ENCODE data around the gene GRIN3B. TPM values are rescaled to one million over a fixed set of nuclear protein-coding genes. Genes with fewer than 3 reads are reported as not detected.

Gene GRIN3B
- total RNA-seq, 1 donor from 2014 or later: 8.3 TPM

- no peak for DNase-seq (ENCODE audit: extremely low read depth, low read depth, low spot score)
Measured at GRCh38 chr19:963486-963951, 36.7 kb upstream of the GRIN3B start.

- no peak for DNase-seq (ENCODE audit: extremely low read depth, low read depth, low spot score)
Measured at GRCh38 chr19:964116-964520, 36.1 kb upstream of the GRIN3B start.

GRCh38 chr19:964761-965694, 35.2 kb upstream of the GRIN3B start:
- DNase-seq (ENCODE audit: extremely low read depth, low read depth, low spot score): no peak

GRCh38 chr19:966485-967088, 33.6 kb upstream of the GRIN3B start:
- DNase-seq (ENCODE audit: extremely low read depth, low read depth, low spot score): no peak

- DNase-seq (ENCODE audit: extremely low read depth, low read depth, low spot score): no peak
Measured at GRCh38 chr19:970695-971094, 29.5 kb upstream of the GRIN3B start.

- no peak for DNase-seq (ENCODE audit: extremely low read depth, low read depth, low spot score)
Measured at GRCh38 chr19:971795-972194, 28.4 kb upstream of the GRIN3B start.

GRCh38 chr19:972281-972680, 27.9 kb upstream of the GRIN3B start:
- DNase-seq (ENCODE audit: extremely low read depth, low read depth, low spot score): no peak

GRCh38 chr19:973726-974563, 26.3 kb upstream of the GRIN3B start:
- no peak for DNase-seq (ENCODE audit: extremely low read depth, low read depth, low spot score)

GRCh38 chr19:974564-975257, 25.5 kb upstream of the GRIN3B start:
- no peak for DNase-seq (ENCODE audit: extremely low read depth, low read depth, low spot score)

GRCh38 chr19:976476-976875, 23.7 kb upstream of the GRIN3B start:
- no peak for DNase-seq (ENCODE audit: extremely low read depth, low read depth, low spot score)

- DNase-seq (ENCODE audit: extremely low read depth, low read depth, low spot score): no peak
Measured at GRCh38 chr19:977058-977464, 23.2 kb upstream of the GRIN3B start.

GRCh38 chr19:979318-979741, 20.9 kb upstream of the GRIN3B start:
- no peak for DNase-seq (ENCODE audit: extremely low read depth, low read depth, low spot score)

- DNase-seq (ENCODE audit: extremely low read depth, low read depth, low spot score): no peak
Measured at GRCh38 chr19:980133-980998, 19.9 kb upstream of the GRIN3B start.

GRCh38 chr19:982567-983170, 17.6 kb upstream of the GRIN3B start:
- DNase-seq (ENCODE audit: extremely low read depth, low read depth, low spot score): no peak

- no peak for DNase-seq (ENCODE audit: extremely low read depth, low read depth, low spot score)
Measured at GRCh38 chr19:984165-984967, 15.9 kb upstream of the GRIN3B start, which contains the start of gene WDR18. Gene WDR18 (plus strand): TSS chr19:984345. CDS start chr19:984354, 9 bp downstream.

GRCh38 chr19:986083-986482, 14.1 kb upstream of the GRIN3B start:
- DNase-seq (ENCODE audit: extremely low read depth, low read depth, low spot score): no peak

- no peak for DNase-seq (ENCODE audit: extremely low read depth, low read depth, low spot score)
Measured at GRCh38 chr19:988081-988480, 12.1 kb upstream of the GRIN3B start.

GRCh38 chr19:988510-988909, 11.7 kb upstream of the GRIN3B start:
- DNase-seq (ENCODE audit: extremely low read depth, low read depth, low spot score): no peak
